Colonic mucosa (tissue), 4 donors: ENCODE data around the gene ATG7. TPM values are rescaled to one million over a fixed set of nuclear protein-coding genes. Genes with fewer than 3 reads are reported as not detected.

Experiments used
- DNase-seq: peaks from one replicate; pipeline ENCODE4 v3.0.0-alpha.2; 2020
- H3K27ac ChIP-seq: fragments of 200-600 bp; one replicate; pipeline ENCODE4 v1.8.0; 2021
- H3K27me3 ChIP-seq: fragments of 200-600 bp; one replicate; pipeline ENCODE4 v1.8.0; 2021
- H3K36me3 ChIP-seq: fragments of 200-600 bp; one replicate; pipeline ENCODE4 v1.8.0; 2021
- H3K4me1 ChIP-seq: fragments of 200-600 bp; one replicate; pipeline ENCODE4 v1.8.0; 2021; ENCODE audit warnings: mild to moderate bottlenecking
- H3K4me3 ChIP-seq: fragments of 200-600 bp; one replicate; pipeline ENCODE4 v1.8.0; 2021
- H3K9ac ChIP-seq, 2 donors: one replicate each; pipeline ENCODE4 v1.7.0; 2013; ENCODE audit warnings: control low read depth in 2 of 2, low read depth in 2 of 2, low read length in 2 of 2
- H3K9me3 ChIP-seq: fragments of 200-600 bp; one replicate; pipeline ENCODE4 v1.8.0; 2021
- intact Hi-C: fragments of 100-400 bp; cut with DNase I; formaldehyde crosslinking; loops from one replicate; pipeline ENCODE4 v1.14.1; 2022
- total RNA-seq, 2 donors: library from RNA; stranded (reverse); fragmentation: NEBNext Ultra II Directional in 1 of 2; extraction: Animal tissue kit (Norgen Biotek cat#: 25700) in 1 of 2; gene quantifications; one replicate each; pipeline ENCODE4 v1.2.1, GENCODE V29; 2021
- TF ChIP-seq, protein P1 (sequence below): fragments of 200-600 bp; IDR thresholded peaks from one replicate; pipeline ENCODE4 v1.8.0; 2022; ENCODE audit warnings: antibody characterized with exemption, mild to moderate bottlenecking
- donor health status: healthy.
- donor health status: DM: no; HTN: no; CAD: no.
- donor health status: DM: no; HTN: no; CAD: no.

ATG7 gene
- total RNA-seq, 2 donors from 2014 or later: 31.9 to 32.0 TPM

DNA sequence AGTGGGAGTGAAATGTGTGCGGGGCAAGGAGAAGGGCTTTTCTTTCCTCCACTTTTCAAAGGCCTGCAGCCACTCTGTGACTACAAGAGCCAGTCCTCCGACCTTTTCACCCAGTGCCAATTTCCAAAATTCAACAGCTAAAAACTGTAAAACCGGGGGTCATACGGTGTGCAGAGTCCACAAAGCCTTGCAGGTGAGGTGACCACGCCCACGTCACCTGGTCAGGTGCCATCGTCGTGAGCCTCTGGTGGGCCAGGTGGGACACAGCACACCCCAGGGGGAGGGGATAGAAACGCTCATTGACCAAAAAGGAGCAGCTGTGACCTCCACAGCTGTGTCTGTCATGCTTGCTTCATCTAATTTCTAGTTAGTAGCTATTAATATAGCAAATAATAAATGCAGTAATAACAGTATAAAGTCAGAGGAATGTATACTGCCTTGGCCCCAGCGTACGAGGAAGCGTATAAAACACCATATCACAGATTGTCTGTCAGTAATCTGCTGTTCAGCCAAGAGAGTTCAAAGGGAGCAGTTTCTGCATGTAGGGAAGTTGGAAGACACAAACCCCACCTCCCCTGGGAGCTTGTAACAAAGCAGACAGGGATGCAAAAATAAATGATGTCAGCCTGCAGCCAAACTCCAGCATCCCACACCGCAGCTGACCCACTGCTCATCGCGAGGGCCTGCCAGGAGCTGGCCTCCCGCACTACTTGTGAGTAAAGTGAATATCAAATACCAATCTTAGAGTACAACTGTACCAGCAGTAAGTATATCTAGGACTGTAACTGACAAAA, 284.9 kb downstream of the ATG7 start:
- no peak overlapping the region for H3K9ac ChIP-seq
- H3K36me3 ChIP-seq: no peaks in the 10 kb centered on the region
- no peak for DNase-seq
- no peaks in the 10 kb centered on the region for H3K9me3 ChIP-seq
- intact Hi-C loops: no loop called here
- H3K27ac ChIP-seq: no peak overlapping the region
- H3K4me1 ChIP-seq: no peaks in the 10 kb centered on the region
- H3K4me3 ChIP-seq: no peak overlapping the region
- no peaks in the 10 kb centered on the region for H3K27me3 ChIP-seq
- TF ChIP-seq, protein P1, sequence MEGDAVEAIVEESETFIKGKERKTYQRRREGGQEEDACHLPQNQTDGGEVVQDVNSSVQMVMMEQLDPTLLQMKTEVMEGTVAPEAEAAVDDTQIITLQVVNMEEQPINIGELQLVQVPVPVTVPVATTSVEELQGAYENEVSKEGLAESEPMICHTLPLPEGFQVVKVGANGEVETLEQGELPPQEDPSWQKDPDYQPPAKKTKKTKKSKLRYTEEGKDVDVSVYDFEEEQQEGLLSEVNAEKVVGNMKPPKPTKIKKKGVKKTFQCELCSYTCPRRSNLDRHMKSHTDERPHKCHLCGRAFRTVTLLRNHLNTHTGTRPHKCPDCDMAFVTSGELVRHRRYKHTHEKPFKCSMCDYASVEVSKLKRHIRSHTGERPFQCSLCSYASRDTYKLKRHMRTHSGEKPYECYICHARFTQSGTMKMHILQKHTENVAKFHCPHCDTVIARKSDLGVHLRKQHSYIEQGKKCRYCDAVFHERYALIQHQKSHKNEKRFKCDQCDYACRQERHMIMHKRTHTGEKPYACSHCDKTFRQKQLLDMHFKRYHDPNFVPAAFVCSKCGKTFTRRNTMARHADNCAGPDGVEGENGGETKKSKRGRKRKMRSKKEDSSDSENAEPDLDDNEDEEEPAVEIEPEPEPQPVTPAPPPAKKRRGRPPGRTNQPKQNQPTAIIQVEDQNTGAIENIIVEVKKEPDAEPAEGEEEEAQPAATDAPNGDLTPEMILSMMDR: no peak

DNA sequence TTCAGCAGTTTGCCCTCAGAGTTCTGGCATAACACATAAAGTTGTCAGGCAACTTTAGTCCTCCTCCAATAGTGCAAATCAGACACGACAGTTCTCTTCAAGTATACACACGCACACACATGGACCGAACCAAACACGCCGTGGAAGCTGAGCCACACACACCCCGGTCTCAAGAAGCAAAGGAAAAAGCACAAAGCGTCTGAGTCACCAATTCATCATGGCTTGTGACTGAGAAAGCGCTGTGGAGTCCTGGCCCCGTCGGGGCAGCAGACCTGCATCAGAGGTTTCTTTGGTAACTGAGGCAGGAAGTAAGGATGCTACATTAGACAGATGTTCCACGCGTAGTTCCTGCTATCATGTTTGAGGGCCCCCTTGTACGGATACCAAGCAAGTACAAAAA, 285.8 kb downstream of the ATG7 start:
- no peak for DNase-seq
- no peaks in the 10 kb centered on the region for H3K36me3 ChIP-seq
- no peaks in the 10 kb centered on the region for H3K27me3 ChIP-seq
- H3K9me3 ChIP-seq: no peaks in the 10 kb centered on the region
- no peak overlapping the region for H3K4me3 ChIP-seq
- H3K4me1 ChIP-seq: no peaks in the 10 kb centered on the region
- no peak overlapping the region for H3K27ac ChIP-seq
- TF ChIP-seq, protein P1: no peak
- intact Hi-C loops: no loop called here
- no peak overlapping the region for H3K9ac ChIP-seq

DNA sequence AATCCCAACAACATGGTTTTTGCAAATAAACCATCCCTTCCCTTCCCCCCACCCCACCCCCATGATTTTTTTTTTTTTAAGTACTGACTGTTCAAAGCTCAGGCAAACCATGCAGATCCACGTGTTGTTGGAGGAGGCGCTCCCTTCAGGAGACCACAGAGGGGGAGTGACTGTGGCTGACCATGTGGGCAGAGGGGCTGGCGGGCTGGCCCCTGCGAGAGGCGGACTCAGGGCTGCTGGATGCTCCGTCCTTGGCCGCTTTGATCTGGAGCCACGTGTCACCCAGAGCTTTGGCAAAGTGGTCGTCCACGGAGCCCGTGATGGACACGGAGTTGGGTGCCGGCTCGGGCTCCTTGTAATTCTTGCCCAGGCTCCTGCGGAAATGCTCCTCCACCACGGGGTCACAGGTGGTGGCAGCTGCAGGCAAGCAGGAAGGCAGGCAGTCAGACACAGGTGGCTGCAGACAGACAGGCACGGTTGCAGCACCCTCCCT, 286.3 kb downstream of the ATG7 start:
- Histone ChIP-seq H3K9ac (no peak overlapping the region), H3K27me3 (no peaks in the 10 kb centered on the region), H3K36me3 (no peaks in the 10 kb centered on the region), H3K4me3 (no peak overlapping the region), H3K9me3 (no peaks in the 10 kb centered on the region), H3K27ac (no peak overlapping the region), H3K4me1 (no peaks in the 10 kb centered on the region)
- intact Hi-C loops: no loop called here
- TF ChIP-seq, protein P1: no peak
- no peak for DNase-seq

DNA sequence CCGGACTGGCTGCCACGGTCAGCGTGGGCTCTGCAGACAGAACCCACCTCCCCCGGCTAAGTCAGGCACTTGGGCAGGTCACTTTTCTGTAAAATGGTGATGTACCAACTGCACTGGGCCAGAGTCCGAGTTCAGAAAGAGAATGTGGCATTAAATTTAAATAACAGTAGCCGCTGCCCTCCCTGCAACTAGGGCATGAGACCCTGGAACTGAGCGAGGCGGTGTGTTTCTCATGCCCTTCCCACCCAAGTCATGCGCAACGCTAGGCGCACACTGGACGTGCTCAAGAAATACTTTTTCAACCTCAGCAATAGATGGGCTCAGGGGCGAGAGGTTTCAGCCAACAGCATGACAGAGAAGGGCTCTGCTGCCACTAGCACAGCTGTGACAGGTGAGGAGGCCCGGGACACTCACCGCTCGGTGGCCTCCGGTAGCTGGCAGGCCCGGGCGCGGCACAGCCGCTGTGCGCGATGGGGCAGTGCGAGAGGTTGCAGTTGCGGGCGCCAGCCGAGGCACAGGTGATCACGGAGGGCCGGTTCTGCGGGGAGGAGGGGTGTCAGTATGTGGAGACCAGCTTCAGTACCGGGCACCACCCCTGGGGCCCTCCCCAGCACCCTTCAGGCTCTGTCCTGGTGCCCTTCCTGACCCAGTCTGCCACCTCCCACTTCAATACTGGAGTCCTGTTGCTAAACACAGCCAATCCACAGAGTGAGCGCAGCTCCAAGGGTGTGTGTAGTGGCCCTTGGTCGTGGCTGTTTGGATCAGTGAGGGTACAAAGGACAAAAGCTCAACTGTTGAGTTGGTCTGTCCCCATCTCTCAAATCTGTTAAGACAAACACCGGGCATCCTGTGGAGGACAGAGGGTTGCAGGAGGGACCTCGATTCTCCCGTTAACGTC, 287.0 kb downstream of the ATG7 start:
- DNase-seq: no peak
- H3K27me3 ChIP-seq: no peaks in the 10 kb centered on the region
- TF ChIP-seq, protein P1: no peak
- H3K4me1 ChIP-seq: no peaks in the 10 kb centered on the region
- no peak overlapping the region for H3K27ac ChIP-seq
- H3K4me3 ChIP-seq: no peak overlapping the region
- no peaks in the 10 kb centered on the region for H3K36me3 ChIP-seq
- H3K9ac ChIP-seq: peak overlapping the region in 1 of 2 donors; percentile 37
- intact Hi-C loops: no loop called here
- no peaks in the 10 kb centered on the region for H3K9me3 ChIP-seq

DNA sequence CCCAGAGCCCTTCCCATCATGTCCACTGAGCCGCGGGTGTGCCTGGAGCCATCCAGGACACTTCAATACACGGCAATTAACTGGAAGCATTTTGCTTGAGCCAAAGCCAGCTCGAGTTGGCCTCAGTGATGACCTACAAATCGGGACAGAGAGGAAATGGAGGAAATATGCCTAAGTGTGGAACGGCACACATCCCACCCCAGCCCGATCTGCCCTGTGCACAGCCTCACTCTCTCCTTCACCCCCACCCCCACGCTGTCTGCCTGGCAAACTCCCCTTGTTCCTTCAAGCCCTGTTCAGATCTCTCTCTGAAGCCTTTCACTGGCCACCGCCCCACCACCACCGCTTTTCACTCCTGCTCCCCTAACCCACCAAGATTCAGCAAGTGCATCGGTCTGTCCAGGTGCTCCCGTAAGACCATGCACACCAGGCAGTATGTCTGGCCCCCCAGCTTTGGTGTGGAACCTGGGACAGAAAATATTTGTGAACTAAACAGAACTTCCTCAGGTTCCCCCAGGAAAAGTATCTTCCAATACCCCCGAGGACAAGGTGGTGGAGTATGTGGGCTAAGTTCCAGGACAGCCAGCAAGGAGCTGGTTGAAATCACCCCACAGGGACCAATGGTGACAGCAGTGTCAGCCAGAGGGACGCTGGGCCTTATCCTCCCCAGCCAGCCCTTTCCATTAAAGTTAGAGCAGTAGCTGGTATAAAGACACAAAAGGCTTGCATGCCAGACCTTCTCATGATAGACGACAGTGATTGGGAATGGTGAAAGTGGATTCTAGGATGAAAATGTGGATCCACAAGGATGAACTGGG, 287.8 kb downstream of the ATG7 start:
- no peak overlapping the region for H3K4me3 ChIP-seq
- no peaks in the 10 kb centered on the region for H3K4me1 ChIP-seq
- no peak for DNase-seq
- H3K27me3 ChIP-seq: no peaks in the 10 kb centered on the region
- intact Hi-C loops: no loop called here
- no peaks in the 10 kb centered on the region for H3K9me3 ChIP-seq
- TF ChIP-seq, protein P1: no peak
- H3K9ac ChIP-seq: peak overlapping the region in 1 of 2 donors; percentile 37
- H3K27ac ChIP-seq: no peak overlapping the region
- H3K36me3 ChIP-seq: no peaks in the 10 kb centered on the region
